CD4-positive, alpha-beta T cell treated with Interleukin-1 beta for 1 hour (primary cell): ENCODE data around the gene STXBP6.
"Not testable (repeated sequence)": the region's sequence is repeated elsewhere in the genome, so short reads cannot be mapped to it uniquely, and the experiment has no call there.

ENCODE experiments used
- DNase-seq, 2 donors: peaks; one replicate each; pipeline ENCODE4 v3.0.0-alpha.2; 2020 to 2022

STXBP6 gene

DNA sequence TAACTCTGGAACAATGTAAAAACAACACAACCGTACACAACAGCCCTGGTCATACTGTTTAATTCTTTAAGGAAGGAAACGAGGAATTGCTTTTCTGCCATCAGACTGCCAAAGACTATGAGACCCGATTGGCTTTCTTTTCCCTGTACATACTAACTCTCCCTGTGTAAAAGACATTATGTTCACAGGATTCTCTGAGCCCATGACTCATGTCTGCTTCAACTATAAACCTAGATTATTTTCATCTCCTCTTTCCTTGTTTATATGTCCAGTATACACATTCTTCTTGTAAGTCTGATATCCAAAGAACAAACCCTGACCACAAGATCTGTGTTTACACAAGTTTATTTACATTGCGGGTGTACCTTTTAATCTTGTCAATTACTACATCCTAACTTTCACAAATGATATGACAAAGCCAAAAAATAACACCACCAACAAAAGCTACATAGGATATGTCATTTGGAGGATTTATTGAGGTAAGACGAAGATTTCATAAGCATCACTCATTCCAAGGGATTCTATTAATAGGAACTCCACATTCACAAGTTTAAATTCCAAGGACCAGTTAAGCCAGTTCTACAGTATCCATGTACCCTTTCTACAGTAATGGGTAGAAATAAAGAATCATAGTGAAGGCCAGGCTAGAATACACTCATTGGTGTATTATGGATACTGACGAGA, 67.3 kb downstream of the STXBP6 start:
- DNase-seq: no peak

GRCh38 chr14:24979725-24980239, 70.2 kb downstream of the STXBP6 start:
- DNase-seq: no peak

- no peak for DNase-seq
Observed at GRCh38 chr14:24978862-24979724, 70.9 kb downstream of the STXBP6 start.

DNA sequence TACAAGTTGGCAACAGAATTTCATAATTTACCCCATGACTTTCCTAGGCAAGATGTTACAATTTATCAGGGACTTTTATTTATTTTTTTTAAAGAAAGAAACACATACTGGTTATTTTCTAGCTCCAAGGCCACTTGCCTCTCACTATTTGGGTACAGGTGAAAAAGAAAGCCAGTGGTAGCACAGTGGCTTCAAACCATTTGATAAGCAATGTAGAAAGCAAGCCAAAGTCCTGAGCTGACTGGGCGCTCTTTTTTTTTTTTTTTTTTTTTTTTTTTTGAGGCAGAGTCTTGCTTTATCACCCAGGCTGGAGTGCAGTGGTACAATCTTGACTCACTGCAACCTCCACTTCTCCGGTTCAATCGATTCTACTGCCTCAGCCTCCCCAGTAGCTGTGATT, 73.3 kb downstream of the STXBP6 start:
- no peak for DNase-seq

- no peak for DNase-seq
Observed at GRCh38 chr14:24975393-24975792, 74.6 kb downstream of the STXBP6 start.

DNA sequence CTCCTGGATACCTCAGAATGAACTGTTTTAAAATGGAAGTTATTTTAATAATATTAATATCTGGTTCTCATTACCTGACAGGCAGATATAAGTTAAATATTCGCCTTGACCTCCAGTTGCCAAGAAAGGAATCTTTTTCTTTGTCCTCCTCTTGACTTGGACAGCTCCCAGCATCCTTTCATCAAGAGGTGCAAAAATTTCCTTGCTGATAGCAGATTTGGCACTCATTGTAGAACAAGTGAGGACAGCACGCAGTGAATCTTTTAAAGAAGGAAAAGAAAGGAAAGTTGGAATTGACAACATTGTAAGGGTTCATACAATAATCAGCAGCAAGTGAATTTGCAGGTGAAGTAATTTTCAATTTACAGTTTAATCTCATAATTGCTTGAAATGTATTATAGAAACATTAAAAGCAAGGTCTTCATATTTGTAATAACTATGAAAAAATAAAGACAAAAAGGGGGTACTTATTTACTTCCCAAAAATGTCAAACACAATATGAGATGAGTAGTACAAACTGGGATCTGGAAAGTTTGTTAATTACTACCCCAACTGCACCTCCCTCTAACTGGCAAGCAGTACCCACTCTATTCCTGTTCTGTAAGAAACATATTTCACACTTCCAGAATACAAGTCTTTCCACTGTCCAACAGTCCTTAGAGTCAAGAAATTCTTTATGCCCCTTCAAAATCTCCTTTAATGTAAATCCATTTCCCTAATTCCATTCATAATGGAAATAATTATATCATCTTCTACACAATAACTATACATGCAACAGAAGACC, 75.2 kb downstream of the STXBP6 start:
- DNase-seq: no peak

DNA sequence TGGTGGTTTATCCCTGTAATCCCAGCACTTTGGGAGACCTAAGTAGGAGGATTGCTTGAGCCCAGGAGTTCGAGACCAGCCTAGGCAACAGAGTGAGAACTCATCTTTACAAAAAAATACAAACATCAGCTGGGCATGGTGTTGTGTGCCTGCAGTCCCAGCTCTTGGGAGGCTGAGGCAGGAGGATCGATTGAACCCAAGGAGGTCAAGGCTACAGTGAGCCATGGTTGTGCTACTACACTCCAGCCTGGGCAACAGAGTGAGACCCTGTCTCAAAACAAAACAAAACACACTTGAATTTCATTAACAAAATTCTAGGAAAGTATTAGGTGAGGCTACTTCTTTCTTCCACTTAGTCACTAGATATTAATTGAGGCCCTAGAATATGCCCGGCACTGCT, 77.1 kb downstream of the STXBP6 start:
- DNase-seq: no peak

DNA sequence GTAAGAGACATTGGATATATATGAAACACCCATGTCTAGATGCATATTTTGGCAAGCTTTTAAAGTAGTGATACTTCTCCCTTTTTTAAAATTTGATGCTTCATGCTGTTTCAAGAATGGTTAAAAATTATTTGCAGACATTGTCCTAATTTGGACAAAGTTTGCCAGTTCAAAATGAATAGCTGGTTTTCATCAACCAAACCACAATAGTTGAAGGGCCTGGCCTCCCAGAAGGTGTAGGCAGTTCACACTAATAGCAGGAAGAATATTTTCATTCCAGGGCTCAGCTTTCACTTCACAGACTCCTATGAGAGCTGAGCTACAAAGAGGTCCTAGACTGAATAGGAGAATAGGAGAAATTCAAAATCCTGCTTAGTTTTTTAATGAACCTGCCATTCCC, 78.7 kb downstream of the STXBP6 start:
- no peak for DNase-seq

DNA sequence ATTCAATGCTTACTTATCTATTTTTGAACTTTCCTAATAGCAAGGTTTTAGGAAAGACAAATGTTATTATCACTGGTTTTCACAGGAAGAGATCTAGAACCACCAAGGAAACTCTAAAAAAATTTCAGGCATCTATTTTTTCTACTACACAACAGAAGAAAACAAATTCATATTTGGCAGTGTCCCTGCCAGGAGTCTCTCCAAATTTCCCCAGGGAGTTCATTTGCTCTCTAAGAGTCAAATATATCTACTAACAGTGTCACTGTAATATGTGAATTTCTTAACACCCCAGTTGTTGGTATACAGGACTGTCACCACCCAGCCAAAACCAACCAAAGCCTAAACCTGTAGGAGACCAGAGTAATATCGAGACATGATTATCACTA, 83.4 kb downstream of the STXBP6 start:
- DNase-seq: no peak

DNA sequence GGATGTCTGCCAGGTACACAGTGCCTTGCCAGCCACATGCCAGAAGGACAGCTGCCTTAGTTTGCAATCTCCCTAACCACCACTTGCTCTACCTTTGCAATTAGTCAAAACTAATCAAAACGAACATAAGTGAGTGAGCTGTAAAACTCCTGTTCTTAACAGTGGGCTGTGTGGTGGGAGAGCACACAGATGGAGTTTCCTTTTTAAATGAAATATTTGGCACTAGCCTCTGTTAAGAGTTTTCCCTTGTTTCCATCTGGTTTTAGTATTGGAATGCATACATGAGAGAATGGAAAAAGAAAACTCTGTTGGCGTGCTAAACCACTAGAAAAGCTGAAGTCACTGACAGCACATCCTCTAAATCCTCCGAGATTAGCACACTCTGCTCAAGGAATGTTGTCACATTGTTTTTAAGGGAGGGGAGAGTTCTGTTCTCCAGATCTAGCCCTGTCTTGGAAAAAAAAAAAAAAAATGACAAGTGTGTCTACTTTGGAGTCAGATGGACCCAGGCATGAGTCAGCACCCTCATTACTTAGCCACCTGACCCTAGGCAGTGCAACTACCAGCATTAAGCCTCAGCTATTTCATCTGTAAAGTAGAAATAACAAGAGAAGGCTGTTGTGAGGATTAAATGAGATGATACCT, 83.9 kb downstream of the STXBP6 start:
- DNase-seq: no peak

DNA sequence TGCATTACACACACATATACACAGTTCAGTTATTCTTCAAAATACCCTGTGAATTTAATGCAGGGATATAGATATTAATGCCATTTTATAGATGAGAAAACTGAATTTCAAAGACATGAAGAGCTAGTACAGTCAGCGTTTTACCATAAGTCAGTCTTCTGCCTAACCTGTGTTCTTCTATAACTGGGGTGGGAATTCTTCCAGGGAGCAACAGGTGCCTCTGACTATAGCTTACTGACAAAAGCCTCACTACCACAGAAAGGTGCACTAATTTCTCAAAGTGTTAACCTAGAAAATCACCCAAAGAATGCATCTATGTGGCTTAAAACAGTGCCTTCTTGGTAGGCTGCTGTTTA, 84.4 kb downstream of the STXBP6 start:
- DNase-seq: no peak

DNA sequence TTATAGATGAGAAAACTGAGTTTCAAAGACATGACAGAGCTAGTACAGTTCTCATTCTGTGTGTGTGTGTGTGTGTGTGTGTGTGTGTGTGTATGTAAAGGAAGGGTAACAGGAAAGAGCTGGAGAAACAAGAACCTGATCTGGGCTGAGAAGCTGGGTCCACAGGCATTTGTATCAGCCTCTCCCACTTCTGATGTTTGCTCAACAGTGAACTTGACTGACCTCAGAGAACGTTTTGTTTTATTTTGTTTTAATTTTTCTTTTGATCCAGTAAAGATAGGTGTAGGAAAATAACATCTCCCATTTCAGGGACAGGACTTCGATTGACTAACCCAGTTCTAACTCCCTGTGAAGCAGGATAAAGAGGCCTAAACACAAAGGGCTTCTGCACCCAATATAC, 85.4 kb downstream of the STXBP6 start:
- DNase-seq: no peak

DNA sequence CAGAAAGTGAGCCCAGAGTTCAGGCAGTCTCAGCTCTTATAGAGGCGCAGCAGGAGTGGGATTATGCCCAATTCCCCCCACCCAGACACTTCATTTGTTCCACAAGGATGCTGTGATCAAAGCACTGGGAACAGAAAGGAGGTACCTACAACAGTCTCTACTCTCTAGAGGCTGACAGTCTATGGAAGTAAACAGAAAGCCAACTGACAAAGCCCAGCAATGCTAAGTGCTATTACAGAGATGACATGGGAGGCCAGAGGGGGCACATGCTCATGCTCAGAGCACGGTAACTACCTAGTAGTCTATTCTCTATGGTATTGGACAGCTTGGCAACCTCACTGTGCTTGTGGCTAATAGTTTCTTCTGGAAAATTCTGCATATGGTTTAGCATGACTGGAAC, 85.9 kb downstream of the STXBP6 start:
- no peak for DNase-seq

GRCh38 chr14:24962118-24962517, 87.8 kb downstream of the STXBP6 start:
- DNase-seq: not testable (repeated sequence)

DNA sequence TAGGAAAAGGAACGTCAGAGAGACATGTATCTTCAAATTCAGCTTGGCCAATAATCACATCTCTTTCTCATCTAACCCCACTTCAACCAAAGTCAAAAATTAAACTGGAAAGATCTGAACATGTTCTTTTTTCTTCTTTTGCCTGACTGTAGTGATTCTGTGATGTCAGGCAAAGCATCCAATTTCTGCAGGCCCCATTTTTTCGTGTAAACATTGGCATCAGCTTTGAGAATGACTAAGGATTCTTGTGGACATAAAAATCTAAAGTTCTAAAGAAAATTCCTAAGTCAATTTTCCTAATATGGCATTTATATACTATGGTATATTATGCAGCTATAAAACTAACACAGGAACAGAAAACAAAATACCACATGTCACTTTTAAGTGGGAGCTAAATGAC, 89.1 kb downstream of the STXBP6 start:
- no peak for DNase-seq

DNA sequence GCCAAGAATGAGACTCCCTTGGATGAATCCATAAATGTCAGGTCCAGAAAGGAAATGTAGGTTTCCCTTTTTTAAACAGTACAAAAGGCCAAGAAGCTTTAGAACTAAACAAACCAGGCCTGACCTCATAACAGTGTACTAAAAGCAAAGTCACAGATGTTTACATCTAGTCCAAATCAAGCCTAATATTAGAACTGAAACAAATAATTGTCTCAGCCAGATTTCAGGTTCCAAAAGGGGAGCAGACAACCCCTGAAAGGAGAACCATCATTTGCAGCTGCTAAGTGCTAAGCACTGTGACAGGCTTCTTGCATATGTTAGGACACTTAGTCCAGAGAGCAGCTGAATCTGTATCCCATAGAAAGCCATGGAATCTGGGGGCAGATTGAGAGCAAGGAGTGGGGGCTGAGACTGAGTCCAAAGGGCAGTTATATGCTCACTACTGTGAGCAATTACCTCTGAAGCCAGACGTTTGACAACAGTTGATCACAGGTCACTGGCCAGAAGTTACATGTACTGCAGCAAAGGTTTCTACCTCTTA, 90.1 kb downstream of the STXBP6 start:
- no peak for DNase-seq

GRCh38 chr14:24958271-24958670, 91.7 kb downstream of the STXBP6 start:
- DNase-seq: no peak

GRCh38 chr14:24957814-24958213, 92.1 kb downstream of the STXBP6 start:
- no peak for DNase-seq

- DNase-seq: no peak
Observed at GRCh38 chr14:24956104-24956503, 93.8 kb downstream of the STXBP6 start.

DNA sequence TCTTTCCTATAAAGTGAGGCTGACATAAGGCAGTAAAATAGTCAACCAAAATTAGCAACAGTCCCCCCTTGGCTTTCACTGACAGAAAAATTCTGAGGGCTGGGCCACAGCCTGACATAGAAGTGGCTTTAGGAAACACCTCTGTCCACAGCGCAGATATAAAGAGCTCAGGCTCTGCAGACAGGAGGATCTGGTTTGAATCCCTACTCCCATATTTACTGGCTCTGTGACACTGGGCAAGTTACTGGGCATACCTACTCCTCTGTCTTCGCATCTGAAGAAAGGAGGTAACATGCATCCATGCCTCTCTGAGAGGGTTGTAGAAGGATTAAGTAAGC, 95.3 kb downstream of the STXBP6 start:
- no peak for DNase-seq

DNA sequence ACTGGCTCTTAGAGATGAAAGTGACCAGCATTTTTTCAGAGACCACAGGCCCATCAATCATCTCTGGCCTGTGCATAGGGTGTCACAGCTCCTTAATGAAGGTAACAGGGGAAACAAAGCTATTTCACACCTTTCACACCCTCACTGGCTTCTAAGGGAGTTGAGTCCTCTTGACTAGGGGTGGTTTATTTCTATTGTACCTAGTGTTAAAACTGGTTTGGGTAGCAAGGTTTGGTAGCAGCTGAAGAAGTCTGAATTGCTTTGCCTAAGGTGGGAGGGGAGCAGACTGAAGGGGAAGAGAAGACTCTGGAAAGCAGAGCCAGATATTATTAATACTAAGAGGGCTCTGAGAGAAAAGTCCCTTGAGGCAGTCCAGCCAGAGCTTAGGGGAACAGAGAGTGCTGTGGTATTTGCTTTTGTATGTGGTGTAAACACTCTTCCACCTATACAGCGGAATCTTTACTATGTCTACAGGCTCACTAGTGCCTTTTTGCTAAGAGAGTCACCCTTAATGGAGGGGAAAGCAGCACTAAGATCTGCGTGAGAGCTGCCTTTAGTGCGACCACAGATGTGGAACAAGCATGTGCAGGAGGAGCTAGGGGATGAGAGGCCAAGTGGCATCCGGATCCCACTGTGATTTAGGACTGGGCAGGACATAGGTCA, 95.8 kb downstream of the STXBP6 start:
- DNase-seq: no peak
